Activated CD8-positive, alpha-beta T cell treated with anti-CD3 and anti-CD28 coated beads for 36 hours (primary cell): ENCODE results near the gene KLK6. TPM values are rescaled to one million over a fixed set of nuclear protein-coding genes. Genes with fewer than 3 reads are reported as not detected.

Source experiments
- ATAC-seq: fragments of 200-7000 bp; cut with Tn5 transposase; one replicate; pipeline ENCODE4 v1.10.0; 2021; ENCODE audit warnings: mild to moderate bottlenecking, moderate library complexity
- CTCF ChIA-PET: fragments of 350-600 bp; sonication (Branson Sonifier 250); formaldehyde crosslinking; loops from one replicate; lab custom pipeline; 2021; ENCODE audit warnings: antibody characterized with exemption; lab: Charles Lee
- POLR2A ChIA-PET: fragments of 350-600 bp; sonication (Branson Sonifier 250); formaldehyde crosslinking; loops from one replicate; lab custom pipeline; 2021; ENCODE audit warnings: antibody characterized with exemption; lab: Charles Lee
- DNase-seq: peaks from one replicate; pipeline ENCODE4 v3.0.0-alpha.2; 2020
- H3K27ac Mint-ChIP-seq: one replicate; pipeline ENCODE4 v1.8.0; 2021; ENCODE audit warnings: mild to moderate bottlenecking, mixed read lengths
- H3K27me3 Mint-ChIP-seq: one replicate; pipeline ENCODE4 v1.8.0; 2021; ENCODE audit warnings: mixed read lengths
- H3K36me3 Mint-ChIP-seq: one replicate; pipeline ENCODE4 v1.8.0; 2021; ENCODE audit warnings: low read depth, mixed read lengths
- H3K4me1 Mint-ChIP-seq: one replicate; pipeline ENCODE4 v1.8.0; 2021; ENCODE audit warnings: low read depth, mixed read lengths
- H3K4me3 Mint-ChIP-seq: one replicate; pipeline ENCODE4 v1.8.0; 2021; ENCODE audit warnings: mild to moderate bottlenecking, moderate library complexity, mixed read lengths
- H3K9me3 Mint-ChIP-seq: one replicate; pipeline ENCODE4 v1.8.0; 2021; ENCODE audit warnings: mixed read lengths
- intact Hi-C: fragments of 100-400 bp; cut with micrococcal nuclease; formaldehyde crosslinking; loops from one replicate; pipeline ENCODE4 v1.10.0; 2022
- total RNA-seq, 2 experiments: library from RNA; stranded (reverse); gene quantifications; one replicate each; pipeline ENCODE4 v1.2.3, GENCODE V29; 2021
- TF ChIP-seq, protein P1 (sequence below): fragments of 200-600 bp; IDR thresholded peaks from one replicate; pipeline ENCODE4 v1.8.0; 2022; ENCODE audit warnings: antibody characterized with exemption, mild to moderate bottlenecking

KLK6 gene
- total RNA-seq, 2 experiments from 2014 or later, result not detected

DNA sequence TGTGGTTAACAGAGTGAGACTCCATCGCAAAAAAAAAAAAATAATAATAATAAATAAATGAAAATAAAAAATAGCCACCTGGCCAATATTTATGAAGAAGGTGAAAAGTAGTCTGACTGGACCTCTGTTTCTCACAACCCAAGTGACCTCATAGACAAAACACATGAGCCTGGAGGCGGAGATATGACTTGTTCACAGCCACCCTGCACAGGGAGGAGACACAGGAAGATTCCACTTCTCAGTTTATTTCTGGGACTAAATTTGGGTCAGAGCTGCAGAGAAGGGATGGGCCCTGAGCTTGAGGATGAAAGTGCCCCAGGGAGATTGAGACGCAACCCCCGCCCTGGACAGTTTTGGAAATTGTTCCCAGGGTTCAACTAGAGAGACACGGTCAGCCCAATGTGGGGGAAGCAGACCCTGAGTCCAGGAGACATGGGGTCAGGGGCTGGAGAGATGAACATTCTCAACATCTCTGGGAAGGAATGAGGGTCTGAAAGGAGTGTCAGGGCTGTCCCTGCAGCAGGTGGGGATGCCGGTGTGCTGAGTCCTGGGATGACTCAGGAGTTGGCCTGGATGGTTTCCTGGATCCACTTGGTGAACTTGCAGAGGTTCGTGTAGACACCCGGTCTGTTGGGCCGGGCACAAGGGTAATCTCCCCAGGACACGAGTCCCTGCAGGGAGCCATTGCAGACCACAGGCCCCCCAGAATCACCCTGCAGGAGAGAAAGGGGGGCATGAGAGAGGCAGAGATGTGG is 26.1 kb downstream of the KLK6 start:
- Mint-ChIP-seq H3K27me3 (peaks cover 21% of the 10 kb centered on the region), H3K4me1 (no peaks in the 10 kb centered on the region), H3K36me3 (no peaks in the 10 kb centered on the region), H3K9me3 (peaks cover 2% of the 10 kb centered on the region), H3K27ac (no peak overlapping the region), H3K4me3 (no peak overlapping the region)
- ATAC-seq, result no peak
- intact Hi-C loops, result no loop called here
- TF ChIP-seq, protein P1, sequence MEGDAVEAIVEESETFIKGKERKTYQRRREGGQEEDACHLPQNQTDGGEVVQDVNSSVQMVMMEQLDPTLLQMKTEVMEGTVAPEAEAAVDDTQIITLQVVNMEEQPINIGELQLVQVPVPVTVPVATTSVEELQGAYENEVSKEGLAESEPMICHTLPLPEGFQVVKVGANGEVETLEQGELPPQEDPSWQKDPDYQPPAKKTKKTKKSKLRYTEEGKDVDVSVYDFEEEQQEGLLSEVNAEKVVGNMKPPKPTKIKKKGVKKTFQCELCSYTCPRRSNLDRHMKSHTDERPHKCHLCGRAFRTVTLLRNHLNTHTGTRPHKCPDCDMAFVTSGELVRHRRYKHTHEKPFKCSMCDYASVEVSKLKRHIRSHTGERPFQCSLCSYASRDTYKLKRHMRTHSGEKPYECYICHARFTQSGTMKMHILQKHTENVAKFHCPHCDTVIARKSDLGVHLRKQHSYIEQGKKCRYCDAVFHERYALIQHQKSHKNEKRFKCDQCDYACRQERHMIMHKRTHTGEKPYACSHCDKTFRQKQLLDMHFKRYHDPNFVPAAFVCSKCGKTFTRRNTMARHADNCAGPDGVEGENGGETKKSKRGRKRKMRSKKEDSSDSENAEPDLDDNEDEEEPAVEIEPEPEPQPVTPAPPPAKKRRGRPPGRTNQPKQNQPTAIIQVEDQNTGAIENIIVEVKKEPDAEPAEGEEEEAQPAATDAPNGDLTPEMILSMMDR, result no peak
- ChIA-PET CTCF (no interaction called here), POLR2A (no interaction called here)
- no peak for DNase-seq

- no peaks in the 10 kb centered on the region for H3K36me3 Mint-ChIP-seq
- ChIA-PET CTCF (interaction anchor here (0.7 kb wide), 1 partner anchor 18 kb away, joined by 4 read pairs; no protein-coding TSS in a partner anchor), POLR2A (no interaction called here)
- TF ChIP-seq, protein P1, result no peak
- no peak for ATAC-seq
- no peak for DNase-seq
- H3K9me3 Mint-ChIP-seq, result peaks cover 2% of the 10 kb centered on the region
- H3K27me3 Mint-ChIP-seq, result peaks cover 28% of the 10 kb centered on the region
- H3K4me3 Mint-ChIP-seq, result no peak overlapping the region
- no peak overlapping the region for H3K27ac Mint-ChIP-seq
- intact Hi-C loops, result no loop called here
- H3K4me1 Mint-ChIP-seq, result no peaks in the 10 kb centered on the region
Measured at GRCh38 chr19:50939596-50939995, 29.8 kb downstream of the KLK6 start.

DNA sequence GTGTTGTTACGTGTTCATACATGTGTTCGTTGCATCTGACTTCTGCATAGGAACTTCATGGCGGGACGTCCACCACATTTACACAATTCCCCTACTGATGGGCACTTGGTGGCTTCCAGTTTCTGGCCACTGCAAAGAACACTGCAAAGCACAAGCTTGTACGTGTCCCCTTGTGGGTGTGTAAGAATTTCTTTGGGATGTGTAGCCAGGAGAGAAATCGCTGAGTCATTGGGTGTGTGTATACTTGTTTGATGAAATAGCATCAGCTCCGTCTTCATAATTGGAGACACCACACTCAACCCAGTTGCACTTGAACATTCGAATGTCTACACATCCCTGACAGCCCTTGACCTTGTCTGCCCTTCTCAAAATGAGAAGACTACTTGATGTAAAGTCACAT is 35.8 kb downstream of the KLK6 start:
- ChIA-PET POLR2A (no interaction called here), CTCF (interaction anchor here (1.1 to 4.4 kb wide), 2 partner anchors 11 to 161 kb away, joined by 5 to 26 read pairs; no protein-coding TSS in a partner anchor)
- no peaks in the 10 kb centered on the region for H3K36me3 Mint-ChIP-seq
- H3K9me3 Mint-ChIP-seq, result no peaks in the 10 kb centered on the region
- DNase-seq (no peak), ATAC-seq (no peak)
- no peaks in the 10 kb centered on the region for H3K4me1 Mint-ChIP-seq
- TF ChIP-seq, protein P1, result no peak
- H3K27ac Mint-ChIP-seq, result no peak overlapping the region
- peaks cover 35% of the 10 kb centered on the region for H3K27me3 Mint-ChIP-seq
- intact Hi-C loops, result no loop called here
- H3K4me3 Mint-ChIP-seq, result no peak overlapping the region

- no peaks in the 10 kb centered on the region for H3K36me3 Mint-ChIP-seq
- DNase-seq, result no peak
- H3K27ac Mint-ChIP-seq, result no peak overlapping the region
- intact Hi-C loops, result no loop called here
- TF ChIP-seq, protein P1, result no peak
- no peak for ATAC-seq
- no peaks in the 10 kb centered on the region for H3K9me3 Mint-ChIP-seq
- H3K4me3 Mint-ChIP-seq, result no peak overlapping the region
- no peaks in the 10 kb centered on the region for H3K4me1 Mint-ChIP-seq
- CTCF ChIA-PET, result interaction anchor here (1.1 to 4.4 kb wide), 2 partner anchors 10 to 162 kb away, joined by 5 to 26 read pairs; no protein-coding TSS in a partner anchor
- H3K27me3 Mint-ChIP-seq, result peaks cover 35% of the 10 kb centered on the region
- POLR2A ChIA-PET, result no interaction called here
Measured at GRCh38 chr19:50932690-50933083, 36.7 kb downstream of the KLK6 start.

DNA sequence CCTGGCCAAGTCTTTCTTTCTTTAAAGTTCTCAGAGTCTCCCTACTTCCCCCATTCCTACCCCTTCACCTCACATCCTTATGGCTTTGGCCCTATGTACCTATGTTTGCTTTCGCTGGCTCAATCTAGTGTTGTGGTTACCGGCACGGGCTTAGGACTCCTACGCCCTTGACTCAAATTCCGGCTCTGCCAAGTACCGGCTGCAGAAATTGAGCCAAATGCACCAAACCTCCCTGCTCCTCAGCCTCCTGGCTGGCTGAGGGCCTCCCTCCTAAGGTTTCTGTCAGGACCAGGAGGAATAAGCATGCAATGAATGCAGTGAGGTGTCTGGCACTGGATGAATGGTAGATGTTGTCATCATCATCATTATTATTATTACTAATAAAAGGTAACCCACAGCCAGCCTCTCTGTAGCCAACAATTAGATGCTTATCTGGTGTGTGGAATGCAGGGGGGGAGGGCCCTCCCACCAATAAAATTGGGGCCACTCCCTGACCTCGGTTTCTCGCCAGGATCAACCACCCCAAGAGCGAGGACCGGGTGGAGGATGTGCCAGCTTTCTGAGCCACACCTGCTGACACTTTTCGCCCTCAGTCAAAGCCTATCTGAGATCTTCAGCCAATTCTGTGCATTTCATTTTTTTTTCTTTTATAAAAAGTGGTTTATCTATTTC is 37.2 kb downstream of the KLK6 start:
- DNase-seq, result no peak
- ChIA-PET CTCF (no interaction called here), POLR2A (no interaction called here)
- Mint-ChIP-seq H3K9me3 (no peaks in the 10 kb centered on the region), H3K36me3 (no peaks in the 10 kb centered on the region), H3K27ac (no peak overlapping the region), H3K27me3 (peaks cover 31% of the 10 kb centered on the region), H3K4me1 (no peaks in the 10 kb centered on the region), H3K4me3 (no peak overlapping the region)
- TF ChIP-seq, protein P1, result no peak
- no peak for ATAC-seq
- intact Hi-C loops, result no loop called here
